ENCODE data around the gene ASIC5. TPM values are rescaled to one million over a fixed set of nuclear protein-coding genes. Genes with fewer than 3 reads are reported as not detected.

The ASIC5 gene
- polyA plus RNA-seq, 1 of the 3 experiments (the other 2 are of a cell fraction), result not detected

DNA sequence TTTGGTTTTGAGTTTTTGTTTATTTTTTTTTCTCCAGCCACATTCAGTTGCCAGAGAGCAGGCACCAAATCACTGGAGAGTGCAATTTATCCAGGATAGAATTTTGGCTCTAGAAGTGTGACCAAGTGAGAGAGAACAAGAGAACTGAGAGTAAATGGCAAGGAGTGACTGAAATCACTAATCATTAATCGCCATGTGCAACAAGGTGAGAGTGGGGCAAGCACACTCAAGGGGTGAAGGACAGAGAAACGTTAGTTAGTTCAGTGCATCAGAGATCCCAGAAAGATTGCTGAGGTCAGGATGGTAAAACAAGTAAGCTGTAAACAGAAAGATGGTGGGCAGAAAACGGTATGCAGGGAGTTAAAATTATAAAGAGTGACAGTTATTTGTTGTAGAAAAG is 17.8 kb upstream of the ASIC5 start:
- Histone ChIP-seq H3K4me2 (no peak overlapping the region), H2AFZ (ENCODE audit: low read depth) (no peak overlapping the region), H3K27me3 (ENCODE audit: insufficient read depth) (no peaks in the 10 kb centered on the region), H3K9me3 (no peaks in the 10 kb centered on the region), H3K4me3 (ENCODE audit: low read depth in 2 of 2, low read length in 1 of 2) (no peak overlapping the region), H3K79me2 (ENCODE audit: insufficient read depth) (no peaks in the 10 kb centered on the region), H3K27ac (ENCODE audit: low read depth in 2 of 2, low read length in 1 of 2) (no peak overlapping the region), H3K36me3 (replicated peaks in 1 of 2; ENCODE audit: control insufficient read depth in 1 of 2, insufficient read depth in 2 of 2, low read length in 1 of 2) (no peaks in the 10 kb centered on the region), H3F3A (replicated peaks; ENCODE audit: insufficient read depth) (no peaks in the 10 kb centered on the region), H3K4me1 (ENCODE audit: control insufficient read depth in 1 of 2, insufficient read depth in 2 of 2, low read depth in 1 of 2, low read length in 1 of 2) (no peaks in the 10 kb centered on the region), H3K9ac (no peak overlapping the region), H4K20me1 (ENCODE audit: insufficient read depth) (no peaks in the 10 kb centered on the region), H3K9me2 (no peaks in the 10 kb centered on the region)
- no peak for DNase-seq
- ChIA-PET CTCF (no interaction called here), POLR2A (no interaction called here)
- no peak for TF ChIP-seq POLR2AphosphoS5 (IDR thresholded peaks at IDR 0.05; ENCODE audit: low read depth, low read length)
- TF ChIP-seq GATA2 (CRISPR knock-in tag; IDR thresholded peaks at IDR 0.05), result no peak
- TF ChIP-seq, protein P1, sequence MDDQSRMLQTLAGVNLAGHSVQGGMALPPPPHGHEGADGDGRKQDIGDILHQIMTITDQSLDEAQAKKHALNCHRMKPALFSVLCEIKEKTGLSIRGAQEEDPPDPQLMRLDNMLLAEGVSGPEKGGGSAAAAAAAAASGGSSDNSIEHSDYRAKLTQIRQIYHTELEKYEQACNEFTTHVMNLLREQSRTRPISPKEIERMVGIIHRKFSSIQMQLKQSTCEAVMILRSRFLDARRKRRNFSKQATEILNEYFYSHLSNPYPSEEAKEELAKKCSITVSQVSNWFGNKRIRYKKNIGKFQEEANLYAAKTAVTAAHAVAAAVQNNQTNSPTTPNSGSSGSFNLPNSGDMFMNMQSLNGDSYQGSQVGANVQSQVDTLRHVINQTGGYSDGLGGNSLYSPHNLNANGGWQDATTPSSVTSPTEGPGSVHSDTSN (IDR thresholded peaks at IDR 0.05), result no peak
- TF ChIP-seq FOXJ3 (CRISPR knock-in tag; IDR thresholded peaks at IDR 0.05), result no peak
- no peak for TF ChIP-seq EP300 (IDR thresholded peaks at IDR 0.05; ENCODE audit: borderline replicate concordance in 1 of 2, low read depth in 1 of 2, low read length in 1 of 2)
- TF ChIP-seq CHD2 (IDR thresholded peaks at IDR 0.05; ENCODE audit: low read length, partially characterized antibody), result no peak
- TF ChIP-seq MAX (IDR thresholded peaks at IDR 0.05; ENCODE audit: low read depth), result no peak
- TF ChIP-seq MEF2A (IDR thresholded peaks at IDR 0.05; ENCODE audit: borderline replicate concordance, low read depth), result no peak
- TF ChIP-seq, protein P2, sequence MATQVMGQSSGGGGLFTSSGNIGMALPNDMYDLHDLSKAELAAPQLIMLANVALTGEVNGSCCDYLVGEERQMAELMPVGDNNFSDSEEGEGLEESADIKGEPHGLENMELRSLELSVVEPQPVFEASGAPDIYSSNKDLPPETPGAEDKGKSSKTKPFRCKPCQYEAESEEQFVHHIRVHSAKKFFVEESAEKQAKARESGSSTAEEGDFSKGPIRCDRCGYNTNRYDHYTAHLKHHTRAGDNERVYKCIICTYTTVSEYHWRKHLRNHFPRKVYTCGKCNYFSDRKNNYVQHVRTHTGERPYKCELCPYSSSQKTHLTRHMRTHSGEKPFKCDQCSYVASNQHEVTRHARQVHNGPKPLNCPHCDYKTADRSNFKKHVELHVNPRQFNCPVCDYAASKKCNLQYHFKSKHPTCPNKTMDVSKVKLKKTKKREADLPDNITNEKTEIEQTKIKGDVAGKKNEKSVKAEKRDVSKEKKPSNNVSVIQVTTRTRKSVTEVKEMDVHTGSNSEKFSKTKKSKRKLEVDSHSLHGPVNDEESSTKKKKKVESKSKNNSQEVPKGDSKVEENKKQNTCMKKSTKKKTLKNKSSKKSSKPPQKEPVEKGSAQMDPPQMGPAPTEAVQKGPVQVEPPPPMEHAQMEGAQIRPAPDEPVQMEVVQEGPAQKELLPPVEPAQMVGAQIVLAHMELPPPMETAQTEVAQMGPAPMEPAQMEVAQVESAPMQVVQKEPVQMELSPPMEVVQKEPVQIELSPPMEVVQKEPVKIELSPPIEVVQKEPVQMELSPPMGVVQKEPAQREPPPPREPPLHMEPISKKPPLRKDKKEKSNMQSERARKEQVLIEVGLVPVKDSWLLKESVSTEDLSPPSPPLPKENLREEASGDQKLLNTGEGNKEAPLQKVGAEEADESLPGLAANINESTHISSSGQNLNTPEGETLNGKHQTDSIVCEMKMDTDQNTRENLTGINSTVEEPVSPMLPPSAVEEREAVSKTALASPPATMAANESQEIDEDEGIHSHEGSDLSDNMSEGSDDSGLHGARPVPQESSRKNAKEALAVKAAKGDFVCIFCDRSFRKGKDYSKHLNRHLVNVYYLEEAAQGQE (IDR thresholded peaks at IDR 0.05; ENCODE audit: low read depth, low read length), result no peak
- WGBS (ENCODE audit: low lambda C conversion rate), result 16% methylated on average over 3 of the region's 3 CpGs

DNA sequence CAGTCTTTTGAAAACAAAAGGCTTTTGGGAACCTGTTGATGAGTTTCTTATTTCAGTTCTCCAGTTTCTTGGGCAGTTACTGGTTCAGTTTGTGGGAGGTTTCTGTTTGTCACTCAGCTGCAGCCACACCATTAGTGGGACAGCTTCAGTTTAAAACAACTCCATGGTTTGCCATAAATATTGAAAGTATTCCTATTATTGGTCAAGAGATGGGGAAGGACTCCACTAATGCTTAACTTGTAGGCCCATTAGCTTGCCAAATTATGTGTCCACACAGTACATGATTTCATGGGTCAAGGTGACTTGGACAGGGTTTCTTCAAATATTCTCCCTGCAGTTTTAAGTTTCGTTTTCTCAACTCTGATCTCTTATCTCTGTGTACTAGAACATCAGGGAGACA is 15.5 kb upstream of the ASIC5 start:
- Histone ChIP-seq H3K27me3 (ENCODE audit: insufficient read depth) (no peaks in the 10 kb centered on the region), H3K79me2 (ENCODE audit: insufficient read depth) (no peaks in the 10 kb centered on the region), H3K36me3 (replicated peaks in 1 of 2; ENCODE audit: control insufficient read depth in 1 of 2, insufficient read depth in 2 of 2, low read length in 1 of 2) (no peaks in the 10 kb centered on the region), H3K4me1 (ENCODE audit: control insufficient read depth in 1 of 2, insufficient read depth in 2 of 2, low read depth in 1 of 2, low read length in 1 of 2) (no peaks in the 10 kb centered on the region), H3K9me2 (no peaks in the 10 kb centered on the region), H3K4me2 (no peak overlapping the region), H3K27ac (ENCODE audit: low read depth in 2 of 2, low read length in 1 of 2) (no peak overlapping the region), H3F3A (replicated peaks; ENCODE audit: insufficient read depth) (no peaks in the 10 kb centered on the region), H3K9me3 (no peaks in the 10 kb centered on the region), H4K20me1 (ENCODE audit: insufficient read depth) (no peaks in the 10 kb centered on the region), H3K9ac (no peak overlapping the region), H3K4me3 (ENCODE audit: low read depth in 2 of 2, low read length in 1 of 2) (no peak overlapping the region), H2AFZ (ENCODE audit: low read depth) (no peak overlapping the region)
- CTCF ChIA-PET, result interaction anchor here (0.7 kb wide), 1 partner anchor 71 kb away, joined by 3 read pairs; no protein-coding TSS in a partner anchor
- 4% methylated on average over 1 of the region's 1 CpG for WGBS (ENCODE audit: low lambda C conversion rate)
- POLR2A ChIA-PET, result no interaction called here
- no peak for DNase-seq
- TF ChIP-seq EP300 (IDR thresholded peaks at IDR 0.05; ENCODE audit: borderline replicate concordance in 1 of 2, low read depth in 1 of 2, low read length in 1 of 2) (no peak), GATA2 (CRISPR knock-in tag; IDR thresholded peaks at IDR 0.05) (no peak), POLR2AphosphoS5 (IDR thresholded peaks at IDR 0.05; ENCODE audit: low read depth, low read length) (no peak), SIN3A (IDR thresholded peaks at IDR 0.05; ENCODE audit: borderline replicate concordance, low read depth, low read length) (no peak), FOXJ3 (CRISPR knock-in tag; IDR thresholded peaks at IDR 0.05) (no peak), EZH2phosphoT487 (IDR thresholded peaks at IDR 0.05; ENCODE audit: borderline replicate concordance, low read depth) (no peak), FOSL2 (IDR thresholded peaks at IDR 0.05; ENCODE audit: borderline replicate concordance, low read depth) (no peak)
- TF ChIP-seq, protein P2 (IDR thresholded peaks at IDR 0.05; ENCODE audit: low read depth, low read length), result no peak
- TF ChIP-seq, protein P3, sequence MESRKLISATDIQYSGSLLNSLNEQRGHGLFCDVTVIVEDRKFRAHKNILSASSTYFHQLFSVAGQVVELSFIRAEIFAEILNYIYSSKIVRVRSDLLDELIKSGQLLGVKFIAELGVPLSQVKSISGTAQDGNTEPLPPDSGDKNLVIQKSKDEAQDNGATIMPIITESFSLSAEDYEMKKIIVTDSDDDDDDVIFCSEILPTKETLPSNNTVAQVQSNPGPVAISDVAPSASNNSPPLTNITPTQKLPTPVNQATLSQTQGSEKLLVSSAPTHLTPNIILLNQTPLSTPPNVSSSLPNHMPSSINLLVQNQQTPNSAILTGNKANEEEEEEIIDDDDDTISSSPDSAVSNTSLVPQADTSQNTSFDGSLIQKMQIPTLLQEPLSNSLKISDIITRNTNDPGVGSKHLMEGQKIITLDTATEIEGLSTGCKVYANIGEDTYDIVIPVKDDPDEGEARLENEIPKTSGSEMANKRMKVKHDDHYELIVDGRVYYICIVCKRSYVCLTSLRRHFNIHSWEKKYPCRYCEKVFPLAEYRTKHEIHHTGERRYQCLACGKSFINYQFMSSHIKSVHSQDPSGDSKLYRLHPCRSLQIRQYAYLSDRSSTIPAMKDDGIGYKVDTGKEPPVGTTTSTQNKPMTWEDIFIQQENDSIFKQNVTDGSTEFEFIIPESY (IDR thresholded peaks at IDR 0.05; ENCODE audit: borderline replicate concordance, low read depth), result no peak
